ENCODE measurements around the gene POU5F1. TPM values are rescaled to one million over a fixed set of nuclear protein-coding genes. Genes with fewer than 3 reads are reported as not detected.

The POU5F1 gene
- total RNA-seq, 1 experiment from 2014 or later, result 1.1 TPM

GRCh38 chr6:31142361-31142761 is 28.1 kb downstream of the POU5F1 start:
- intact Hi-C loops (cut with micrococcal nuclease; ENCODE audit: unreplicated experiment), result no loop called here
- Histone ChIP-seq H3K9me3 (ENCODE audit: control insufficient read depth, insufficient read depth, low read depth, low read length) (no peaks in the 10 kb centered on the region), H3K27me3 (ENCODE audit: control insufficient read depth, insufficient read depth, low read length) (no peaks in the 10 kb centered on the region), H3K4me1 (ENCODE audit: control insufficient read depth, insufficient read depth, low read length) (no peaks in the 10 kb centered on the region), H3K27ac (ENCODE audit: low read length) (no peak overlapping the region), H3K36me3 (ENCODE audit: control insufficient read depth, insufficient read depth, low read length) (0 out of 2 replicates have a peak, but pooled peaks cover 2% of the 10 kb centered on the region), H3K4me3 (ENCODE audit: low read depth in 2 of 2, low read length in 2 of 2) (no peak overlapping the region)
- CTCF ChIA-PET, result no interaction called here
- ATAC-seq, result no peak
- in situ Hi-C loops (cut with HindIII; ENCODE audit: low pct_unique_long_range_greater_than_20kb, low sequenced_read_pairs), result no loop called here
- TF ChIP-seq CTCF (IDR thresholded peaks at IDR 0.05) (no peak), SIN3A (IDR thresholded peaks at IDR 0.05; ENCODE audit: borderline replicate concordance, insufficient read depth, low read depth, low read length) (no peak), POLR2AphosphoS5 (IDR thresholded peaks at IDR 0.05; ENCODE audit: low read depth, low read length) (no peak), REST (IDR thresholded peaks at IDR 0.05; ENCODE audit: insufficient read depth in 1 of 2, low read depth in 2 of 2, low read length in 1 of 2) (no peak), TCF7L2 (IDR thresholded peaks at IDR 0.05; ENCODE audit: low read depth, low read length) (no peak)
- no peak for DNase-seq (ENCODE audit: low read depth, low spot score)
- BruUV-seq (replicated peaks), result no TSS peak
- POLR2A ChIA-PET, result no interaction called here

- DNase-seq (ENCODE audit: low read depth, low spot score), result no peak
- in situ Hi-C loops (cut with HindIII; ENCODE audit: low pct_unique_long_range_greater_than_20kb, low sequenced_read_pairs) (no loop called here), intact Hi-C loops (cut with micrococcal nuclease; ENCODE audit: unreplicated experiment) (no loop called here)
- H3K36me3 ChIP-seq (ENCODE audit: control insufficient read depth, insufficient read depth, low read length), result 0 out of 2 replicates have a peak, but pooled peaks cover 2% of the 10 kb centered on the region
- no peaks in the 10 kb centered on the region for H3K9me3 ChIP-seq (ENCODE audit: control insufficient read depth, insufficient read depth, low read depth, low read length)
- TF ChIP-seq TCF7L2 (IDR thresholded peaks at IDR 0.05; ENCODE audit: low read depth, low read length) (no peak), CTCF (IDR thresholded peaks at IDR 0.05) (no peak), POLR2AphosphoS5 (IDR thresholded peaks at IDR 0.05; ENCODE audit: low read depth, low read length) (no peak), SIN3A (IDR thresholded peaks at IDR 0.05; ENCODE audit: borderline replicate concordance, insufficient read depth, low read depth, low read length) (no peak), REST (IDR thresholded peaks at IDR 0.05; ENCODE audit: insufficient read depth in 1 of 2, low read depth in 2 of 2, low read length in 1 of 2) (no peak)
- ChIA-PET POLR2A (no interaction called here), CTCF (no interaction called here)
- no peaks in the 10 kb centered on the region for H3K4me1 ChIP-seq (ENCODE audit: control insufficient read depth, insufficient read depth, low read length)
- BruUV-seq (replicated peaks), result no TSS peak
- no peak for ATAC-seq
- no peaks in the 10 kb centered on the region for H3K27me3 ChIP-seq (ENCODE audit: control insufficient read depth, insufficient read depth, low read length)
- no peak overlapping the region for H3K27ac ChIP-seq (ENCODE audit: low read length)
- H3K4me3 ChIP-seq (ENCODE audit: low read depth in 2 of 2, low read length in 2 of 2), result no peak overlapping the region
Observed at GRCh38 chr6:31140643-31141042, 29.8 kb downstream of the POU5F1 start.

Data from Panc1 (cell line).